Esophagus muscularis mucosa (tissue), 4 donors: Measurements from ENCODE around the gene AUTS2. TPM values are rescaled to one million over a fixed set of nuclear protein-coding genes. Genes with fewer than 3 reads are reported as not detected.

Experiments used
- DNase-seq: peaks from one replicate; pipeline ENCODE4 v3.0.0-alpha.2; 2017; ENCODE audit errors: extremely low spot score
- H3K27ac ChIP-seq, 4 donors: fragments of 200-600 bp; sonication (generic); replicated peaks in 1 of 4; 1 replicate in 3 of 4; 2 replicates in 1 of 4; pipeline ENCODE4 v1.5.1; 2016 to 2019; ENCODE audit warnings: mild to moderate bottlenecking in 1 of 4
- H3K27me3 ChIP-seq, 4 donors: fragments of 200-600 bp; sonication (generic); one replicate each; pipeline versions ENCODE4 v1.5.1 to v1.6.0; 2016 to 2019
- H3K36me3 ChIP-seq, 4 donors: fragments of 200-600 bp; sonication (generic); one replicate each; pipeline ENCODE4 v1.5.1; 2016 to 2019
- H3K4me1 ChIP-seq, 4 donors: fragments of 200-600 bp; sonication (generic); one replicate each; pipeline ENCODE4 v1.5.1; 2016 to 2019
- H3K4me3 ChIP-seq, 4 donors: fragments of 200-600 bp; sonication (generic); 1 replicate in 2 of 4; 2 replicates in 2 of 4; pipeline ENCODE4 v1.5.1; 2016 to 2019; ENCODE audit warnings: mild to moderate bottlenecking in 4 of 4, moderate library complexity in 1 of 4
- H3K9me3 ChIP-seq, 4 donors: fragments of 200-600 bp; sonication (generic); 1 replicate in 3 of 4; 2 replicates in 1 of 4; pipeline ENCODE4 v1.5.1; 2016 to 2019
- EP300 ChIP-seq: sonication (generic); formaldehyde crosslinking; IDR thresholded peaks from one replicate; pipeline ENCODE4 v1.6.1; 2017; ENCODE audit warnings: antibody characterized with exemption
- POLR2A ChIP-seq: fragments of 450-650 bp; IDR thresholded peaks from one replicate; pipeline ENCODE4 v1.6.1; 2017; ENCODE audit warnings: antibody characterized with exemption, moderate library complexity, mild to moderate bottlenecking, low read depth
- POLR2AphosphoS5 ChIP-seq, 2 donors: sonication (generic); formaldehyde crosslinking; IDR thresholded peaks; one replicate each; pipeline ENCODE4 v1.6.1; 2017; ENCODE audit warnings: antibody characterized with exemption in 2 of 2
- WGBS: methylation state at CpG from one replicate; pipeline ENCODE4 v1.1.5; 2018; 5-methylcytosine and 5-hydroxymethylcytosine counted together
- intact Hi-C: fragments of 100-400 bp; cut with DNase I; formaldehyde crosslinking; loops from one replicate; pipeline ENCODE4 v1.15.1; 2023
- total RNA-seq, 4 donors: library from RNA; depleted of rRNA; stranded (reverse); fragments of >200 nt; gene quantifications; one replicate each; pipeline versions ENCODE4 v1.1.0 to v1.2.1, GENCODE V29; 2016
- TF ChIP-seq, protein P1 (sequence below), 3 experiments: fragments of 200-600 bp in 2 of 3; fragments of 450-650 bp in 1 of 3; sonication (generic) in 2 of 3; IDR thresholded peaks; one replicate each; pipeline ENCODE4 v1.5.1; 2017 to 2019; ENCODE audit warnings: antibody characterized with exemption in 3 of 3, mild to moderate bottlenecking in 2 of 3, moderate library complexity in 1 of 3

The AUTS2 gene
- total RNA-seq, 4 donors from 2014 or later = 18.5 to 44.9 (median 34.2) TPM

DNA sequence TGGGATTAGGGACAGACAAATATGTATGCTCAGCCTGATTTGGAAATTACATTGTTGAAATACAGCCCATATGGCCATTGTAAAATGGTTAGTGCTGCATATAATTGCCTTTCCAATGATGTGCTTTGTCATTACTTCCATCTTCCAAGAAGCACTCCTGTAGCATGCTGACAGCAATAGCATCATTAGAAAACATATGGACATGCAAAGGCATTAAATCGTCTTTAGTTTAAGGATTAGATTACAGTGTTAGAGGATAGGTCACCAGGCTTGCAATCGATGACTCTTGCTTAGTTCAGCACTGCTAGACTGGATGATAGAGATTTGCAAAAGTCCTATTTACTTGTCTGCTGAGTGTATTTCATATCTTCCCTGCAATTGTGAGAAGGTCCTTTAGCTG lies 17.4 kb downstream of the AUTS2 start:
- intact Hi-C loops = no loop called here
- TF ChIP-seq POLR2A (no peak), POLR2AphosphoS5 (IDR thresholded peaks at IDR 0.05) (no peak), EP300 (no peak)
- TF ChIP-seq, protein P1, sequence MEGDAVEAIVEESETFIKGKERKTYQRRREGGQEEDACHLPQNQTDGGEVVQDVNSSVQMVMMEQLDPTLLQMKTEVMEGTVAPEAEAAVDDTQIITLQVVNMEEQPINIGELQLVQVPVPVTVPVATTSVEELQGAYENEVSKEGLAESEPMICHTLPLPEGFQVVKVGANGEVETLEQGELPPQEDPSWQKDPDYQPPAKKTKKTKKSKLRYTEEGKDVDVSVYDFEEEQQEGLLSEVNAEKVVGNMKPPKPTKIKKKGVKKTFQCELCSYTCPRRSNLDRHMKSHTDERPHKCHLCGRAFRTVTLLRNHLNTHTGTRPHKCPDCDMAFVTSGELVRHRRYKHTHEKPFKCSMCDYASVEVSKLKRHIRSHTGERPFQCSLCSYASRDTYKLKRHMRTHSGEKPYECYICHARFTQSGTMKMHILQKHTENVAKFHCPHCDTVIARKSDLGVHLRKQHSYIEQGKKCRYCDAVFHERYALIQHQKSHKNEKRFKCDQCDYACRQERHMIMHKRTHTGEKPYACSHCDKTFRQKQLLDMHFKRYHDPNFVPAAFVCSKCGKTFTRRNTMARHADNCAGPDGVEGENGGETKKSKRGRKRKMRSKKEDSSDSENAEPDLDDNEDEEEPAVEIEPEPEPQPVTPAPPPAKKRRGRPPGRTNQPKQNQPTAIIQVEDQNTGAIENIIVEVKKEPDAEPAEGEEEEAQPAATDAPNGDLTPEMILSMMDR (IDR thresholded peaks at IDR 0.05) = no peak
- Histone ChIP-seq H3K27me3 (no peaks in the 10 kb centered on the region), H3K36me3 (no peaks in the 10 kb centered on the region), H3K4me1 (peaks cover 5 to 51% (median 23%) of the 10 kb centered on the region in 4 donors), H3K9me3 (no peaks in the 10 kb centered on the region), H3K4me3 (no peak overlapping the region), H3K27ac (no peak overlapping the region)
- DNase-seq = no peak
- 94% methylated on average over 2 of the region's 2 CpGs for WGBS

DNA sequence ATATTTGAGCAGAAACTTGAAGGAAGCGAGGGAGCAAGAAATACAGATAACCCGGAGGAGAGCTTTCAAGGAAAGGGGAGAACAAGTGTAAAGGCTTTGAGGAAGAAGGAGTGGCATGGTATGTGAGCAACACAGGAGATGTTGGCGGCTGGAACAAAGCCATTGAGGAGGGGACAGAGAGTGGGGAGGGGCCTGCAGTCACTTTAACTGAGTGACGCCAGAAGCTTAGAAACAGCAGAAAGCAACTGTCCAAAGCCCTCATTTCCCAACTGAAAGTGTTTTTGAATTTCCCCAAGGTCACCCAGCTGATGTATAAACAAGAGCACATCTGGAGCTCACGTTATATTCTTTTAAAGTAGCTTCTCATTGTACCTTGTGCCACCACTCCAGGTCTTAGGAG lies 19.1 kb downstream of the AUTS2 start:
- no peak overlapping the region for H3K4me3 ChIP-seq
- 89% methylated on average over 5 of the region's 5 CpGs for WGBS
- intact Hi-C loops = no loop called here
- H3K36me3 ChIP-seq = no peaks in the 10 kb centered on the region
- no peak overlapping the region for H3K27ac ChIP-seq
- no peak for TF ChIP-seq POLR2AphosphoS5 (IDR thresholded peaks at IDR 0.05)
- no peak for TF ChIP-seq POLR2A
- TF ChIP-seq EP300 = no peak
- TF ChIP-seq, protein P1 (IDR thresholded peaks at IDR 0.05) = no peak
- no peaks in the 10 kb centered on the region for H3K9me3 ChIP-seq
- no peaks in the 10 kb centered on the region for H3K27me3 ChIP-seq
- no peak for DNase-seq
- H3K4me1 ChIP-seq = peaks cover 0 to 60% (median 20%) of the 10 kb centered on the region in 4 donors

DNA sequence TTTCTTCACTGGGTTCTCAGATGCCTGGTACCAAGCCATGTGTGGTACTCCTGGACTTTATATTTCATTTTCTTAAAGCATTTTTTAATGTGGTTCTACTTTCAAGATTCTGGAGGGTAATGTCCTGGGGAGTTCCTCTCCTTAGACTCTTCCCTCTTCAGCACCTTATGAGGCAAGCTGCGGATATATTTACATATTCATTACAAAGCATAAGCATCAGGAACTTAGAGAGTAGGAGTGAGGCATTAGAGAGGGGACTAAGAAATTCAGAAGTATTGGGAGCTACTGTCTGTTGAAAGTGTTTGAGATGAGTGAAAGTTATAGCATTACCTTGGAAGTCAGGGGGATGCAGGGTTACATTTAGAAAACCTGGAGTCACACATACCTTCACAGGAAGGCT lies 20.8 kb downstream of the AUTS2 start:
- H3K9me3 ChIP-seq = no peaks in the 10 kb centered on the region

DNA sequence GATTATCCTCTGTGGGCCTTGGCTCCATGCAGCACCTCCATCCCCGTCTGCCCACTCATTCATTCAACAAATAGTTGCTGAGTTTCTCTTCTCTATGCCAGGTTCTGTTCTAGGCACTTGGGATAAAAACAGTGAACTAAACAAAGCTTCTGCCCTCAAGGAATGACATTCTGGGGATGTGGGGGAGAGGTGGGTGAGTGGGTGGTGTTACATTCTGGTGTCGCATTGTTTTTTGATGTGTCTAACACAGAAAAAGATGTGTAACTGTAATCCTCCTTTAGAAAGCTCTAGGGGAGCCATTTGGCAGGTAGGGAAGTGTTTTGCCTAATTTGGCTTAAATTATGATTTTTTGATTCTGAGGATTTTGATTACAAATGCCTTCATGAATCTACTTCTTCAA lies 21.4 kb downstream of the AUTS2 start:
- Histone ChIP-seq H3K4me3 (no peak overlapping the region), H3K4me1 (peaks cover 2 to 62% (median 29%) of the 10 kb centered on the region in 4 donors), H3K27ac (no peak overlapping the region), H3K36me3 (no peaks in the 10 kb centered on the region), H3K27me3 (no peaks in the 10 kb centered on the region), H3K9me3 (no peaks in the 10 kb centered on the region)
- 86% methylated on average over 2 of the region's 2 CpGs for WGBS
- no peak for DNase-seq
- TF ChIP-seq, protein P1 (IDR thresholded peaks at IDR 0.05) = no peak
- TF ChIP-seq POLR2A = no peak
- TF ChIP-seq EP300 = no peak
- TF ChIP-seq POLR2AphosphoS5 (IDR thresholded peaks at IDR 0.05) = no peak
- intact Hi-C loops = no loop called here

More for the DNA sequence above, 20.8 kb downstream of the AUTS2 start:
- Histone ChIP-seq H3K27me3 (no peaks in the 10 kb centered on the region), H3K4me1 (peaks cover 0 to 56% (median 23%) of the 10 kb centered on the region in 4 donors), H3K4me3 (no peak overlapping the region), H3K36me3 (no peaks in the 10 kb centered on the region), H3K27ac (no peak overlapping the region)
- intact Hi-C loops = no loop called here
- TF ChIP-seq POLR2AphosphoS5 (IDR thresholded peaks at IDR 0.05) = no peak
- no peak for TF ChIP-seq EP300
- TF ChIP-seq, protein P1 (IDR thresholded peaks at IDR 0.05) = no peak
- no peak for TF ChIP-seq POLR2A
- DNase-seq = no peak
- 93% methylated on average over 1 of the region's 1 CpG for WGBS

DNA sequence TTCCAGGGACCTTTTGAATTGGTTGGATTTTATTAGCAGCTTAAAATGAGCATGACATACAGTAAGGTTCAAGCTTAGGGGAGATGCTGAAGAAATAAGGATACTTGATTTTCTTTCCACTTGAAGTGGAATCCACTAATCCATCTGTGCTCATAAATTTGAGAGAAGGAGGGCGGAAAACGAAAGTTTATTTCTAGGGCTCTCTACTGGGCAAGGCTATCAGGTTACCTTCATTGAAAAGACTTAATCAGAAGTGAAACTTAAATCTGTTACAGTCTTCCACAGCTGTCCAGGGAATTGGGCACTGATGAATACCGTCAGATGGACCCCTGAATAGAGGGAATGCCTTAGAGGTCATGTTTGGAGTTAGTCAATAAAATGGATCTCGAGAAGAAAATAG lies 21.8 kb downstream of the AUTS2 start:
- TF ChIP-seq POLR2A (no peak), POLR2AphosphoS5 (IDR thresholded peaks at IDR 0.05) (no peak), EP300 (no peak)
- TF ChIP-seq, protein P1 (IDR thresholded peaks at IDR 0.05) = no peak
- Histone ChIP-seq H3K9me3 (no peaks in the 10 kb centered on the region), H3K27me3 (no peaks in the 10 kb centered on the region), H3K36me3 (no peaks in the 10 kb centered on the region), H3K4me3 (no peak overlapping the region), H3K27ac (no peak overlapping the region), H3K4me1 (peaks cover 3 to 66% (median 33%) of the 10 kb centered on the region in 4 donors)
- WGBS = 37% methylated on average over 4 of the region's 4 CpGs
- intact Hi-C loops = no loop called here
- DNase-seq = no peak
